H9 (cell line): ENCODE data around the gene CSTF1. TPM values are rescaled to one million over a fixed set of nuclear protein-coding genes. Genes with fewer than 3 reads are reported as not detected.

ENCODE experiments used
- DNase-seq: peaks from one replicate; pipeline ENCODE4 v3.0.0-alpha.2; 2017
- H2AFZ ChIP-seq: one replicate; pipeline ENCODE4 v1.6.1; 2013; ENCODE audit warnings: mild to moderate bottlenecking, low read length, control low read depth, moderate library complexity
- H2AK5ac ChIP-seq: 2 replicates; pipeline ENCODE4 v1.6.1; 2013; ENCODE audit warnings: low read length, control low read depth, mixed read lengths; ENCODE audit not compliant: insufficient read length
- H2BK120ac ChIP-seq: one replicate; pipeline ENCODE4 v1.6.1; 2013; ENCODE audit warnings: low read depth, mild to moderate bottlenecking, low read length, control low read depth, inconsistent platforms; ENCODE audit not compliant: poor library complexity, severe bottlenecking
- H2BK12ac ChIP-seq: 2 replicates; pipeline ENCODE4 v1.6.1; 2013; ENCODE audit warnings: low read length, control low read depth, mixed read lengths, low read depth; ENCODE audit not compliant: insufficient read length
- H2BK15ac ChIP-seq: 2 replicates; pipeline ENCODE4 v1.6.1; 2013; ENCODE audit warnings: low read depth, low read length, control low read depth
- H2BK20ac ChIP-seq: one replicate; pipeline ENCODE4 v1.6.1; 2013; ENCODE audit warnings: low read depth, mild to moderate bottlenecking, low read length, control low read depth, inconsistent platforms; ENCODE audit not compliant: poor library complexity, severe bottlenecking
- H2BK5ac ChIP-seq: 2 replicates; pipeline ENCODE4 v1.6.1; 2013; ENCODE audit warnings: low read length, control low read depth, mixed read lengths; ENCODE audit not compliant: insufficient read length
- H3K14ac ChIP-seq: 2 replicates; pipeline ENCODE4 v1.6.1; 2013; ENCODE audit warnings: low read length, control low read depth; ENCODE audit not compliant: insufficient read depth
- H3K18ac ChIP-seq: 2 replicates; pipeline ENCODE4 v1.6.1; 2013; ENCODE audit warnings: low read depth, mild to moderate bottlenecking, mixed read lengths, low read length, control low read depth; ENCODE audit not compliant: insufficient read length
- H3K23ac ChIP-seq: 2 replicates; pipeline ENCODE4 v1.6.1; 2013; ENCODE audit warnings: low read length, control low read depth, mixed read lengths, low read depth; ENCODE audit not compliant: insufficient read length
- H3K23me2 ChIP-seq: 2 replicates; pipeline ENCODE4 v1.6.1; 2013; ENCODE audit warnings: low read depth, mild to moderate bottlenecking, mixed read lengths, low read length, control low read depth; ENCODE audit not compliant: insufficient read length, poor library complexity, severe bottlenecking
- H3K27ac ChIP-seq: 2 replicates; pipeline ENCODE4 v1.5.1; 2013; ENCODE audit warnings: low read length, control low read depth, mixed read lengths, low read depth; ENCODE audit not compliant: insufficient read length
- H3K27me3 ChIP-seq: 2 replicates; pipeline ENCODE4 v1.6.1; 2013; ENCODE audit warnings: low read length, control low read depth, inconsistent platforms; ENCODE audit not compliant: insufficient read depth
- H3K4ac ChIP-seq: 2 replicates; pipeline ENCODE4 v1.6.1; 2013; ENCODE audit warnings: low read depth, mild to moderate bottlenecking, control low read depth, inconsistent platforms, low read length, moderate library complexity
- H3K4me1 ChIP-seq: 2 replicates; pipeline ENCODE4 v1.6.1; 2013; ENCODE audit warnings: low read length, control low read depth, inconsistent platforms; ENCODE audit not compliant: insufficient read depth
- H3K4me2 ChIP-seq: 2 replicates; pipeline ENCODE4 v1.6.1; 2013; ENCODE audit warnings: low read length, control low read depth, mixed read lengths; ENCODE audit not compliant: insufficient read length, insufficient read depth
- H3K56ac ChIP-seq: 2 replicates; pipeline ENCODE4 v1.6.1; 2013; ENCODE audit warnings: low read depth, mild to moderate bottlenecking, mixed read lengths, low read length, control low read depth; ENCODE audit not compliant: insufficient read length
- H3K79me1 ChIP-seq: 2 replicates; pipeline ENCODE4 v1.6.1; 2013; ENCODE audit warnings: low read depth, mild to moderate bottlenecking, moderate library complexity, low read length, control low read depth, inconsistent platforms; ENCODE audit not compliant: insufficient read depth, poor library complexity, severe bottlenecking
- H3K79me2 ChIP-seq: 2 replicates; pipeline ENCODE4 v1.6.1; 2013; ENCODE audit warnings: low read length, control low read depth, inconsistent platforms; ENCODE audit not compliant: insufficient read depth
- H3K9ac ChIP-seq: 2 replicates; pipeline ENCODE4 v1.6.1; 2013; ENCODE audit warnings: low read length, control low read depth, mixed read lengths; ENCODE audit not compliant: insufficient read length; ENCODE audit errors: extremely low read depth
- H3K9me3 ChIP-seq: one replicate; pipeline ENCODE4 v1.6.1; 2013; ENCODE audit warnings: low read depth, low read length, inconsistent platforms; ENCODE audit not compliant: control insufficient read depth
- H3T11ph ChIP-seq: one replicate; pipeline ENCODE4 v1.6.1; 2013; ENCODE audit warnings: mild to moderate bottlenecking, low read length, control low read depth, inconsistent platforms
- H4K20me1 ChIP-seq: one replicate; pipeline ENCODE4 v1.6.1; 2013; ENCODE audit not compliant: control insufficient read depth, insufficient read length, insufficient read depth
- H4K5ac ChIP-seq: 2 replicates; pipeline ENCODE4 v1.6.1; 2013; ENCODE audit warnings: low read depth, mild to moderate bottlenecking, mixed read lengths, low read length, control low read depth; ENCODE audit not compliant: insufficient read length
- H4K8ac ChIP-seq: replicated peaks from 2 replicates; pipeline ENCODE4 v1.6.1; 2013; ENCODE audit warnings: low read length, control low read depth, mixed read lengths, low read depth; ENCODE audit not compliant: insufficient read length
- H4K91ac ChIP-seq: 2 replicates; pipeline ENCODE4 v1.6.1; 2013; ENCODE audit warnings: low read depth, mild to moderate bottlenecking, moderate library complexity, mixed read lengths, low read length, control low read depth; ENCODE audit not compliant: insufficient read length
- H3K27ac Mint-ChIP-seq, 3 experiments: 2 replicates in 2 of 3; 3 replicates in 1 of 3; pipeline ENCODE4 v1.8.0; 2020 to 2021; ENCODE audit warnings: mixed read lengths in 3 of 3, mild to moderate bottlenecking in 1 of 3, moderate library complexity in 1 of 3
- H3K27me3 Mint-ChIP-seq: 2 replicates; pipeline ENCODE4 v1.8.0; 2021; ENCODE audit warnings: low read depth, mild to moderate bottlenecking, moderate library complexity, mixed read lengths
- H3K36me3 Mint-ChIP-seq, 3 experiments: 2 replicates in 2 of 3; 3 replicates in 1 of 3; pipeline ENCODE4 v1.8.0; 2020 to 2021; ENCODE audit warnings: low read depth in 3 of 3, mixed read lengths in 3 of 3; ENCODE audit not compliant: insufficient read depth in 1 of 3
- H3K4me1 Mint-ChIP-seq, 2 experiments: 2 replicates each; pipeline ENCODE4 v1.8.0; 2020; ENCODE audit warnings: mixed read lengths in 2 of 2
- H3K4me3 Mint-ChIP-seq, 2 experiments: 2 replicates in 1 of 2; 3 replicates in 1 of 2; pipeline ENCODE4 v1.8.0; 2020 to 2021; ENCODE audit warnings: mild to moderate bottlenecking in 2 of 2, mixed read lengths in 2 of 2, moderate library complexity in 1 of 2
- H3K9me3 Mint-ChIP-seq, 2 experiments: 2 replicates in 1 of 2; 3 replicates in 1 of 2; pipeline ENCODE4 v1.8.0; 2020; ENCODE audit warnings: mild to moderate bottlenecking in 2 of 2, mixed read lengths in 2 of 2, moderate library complexity in 1 of 2
- CTCF ChIP-seq: fragments of 200-600 bp; sonication (generic); conservative IDR thresholded peaks from 3 replicates; pipeline ENCODE4 v1.8.0; 2021; ENCODE audit warnings: antibody characterized with exemption, mild to moderate bottlenecking
- WGBS: extraction: QIAGEN DNeasy Blood & Tissue Kit; methylation state at CpG from one replicate; pipeline ENCODE4 v1.1.7; 2013; ENCODE audit warnings: missing lambda C conversion rate, low lambda C conversion rate, mixed read lengths; ENCODE audit not compliant: insufficient read length; ENCODE audit errors: extremely low coverage; 5-methylcytosine and 5-hydroxymethylcytosine counted together
- total RNA-seq: library from RNA; stranded (reverse); gene quantifications from 2 replicates; pipeline ENCODE4 v1.2.1, GENCODE V29; 2021

Gene CSTF1
- total RNA-seq, 1 experiment from 2014 or later, result 72.9 TPM

- no peak for TF ChIP-seq CTCF
- no peaks in the 10 kb centered on the region for H3K4me1 Mint-ChIP-seq
- Histone ChIP-seq H3K9me3 (no peaks in the 10 kb centered on the region), H4K8ac (no peak overlapping the region), H3K4me1 (no peaks in the 10 kb centered on the region), H3K18ac (no peak overlapping the region), H2AFZ (no peak overlapping the region), H3K27me3 (no peaks in the 10 kb centered on the region), H2BK20ac (no peak overlapping the region), H4K20me1 (no peaks in the 10 kb centered on the region), H2BK5ac (no peak overlapping the region), H3K4me2 (no peak overlapping the region), H3K79me1 (peaks cover 9% of the 10 kb centered on the region), H2BK12ac (no peak overlapping the region), H3K56ac (no peak overlapping the region), H3K23ac (no peak overlapping the region), H3K79me2 (peaks cover 4% of the 10 kb centered on the region; the same call in 1 of the 2 replicates), H4K5ac (no peak overlapping the region), H3K14ac (no peak overlapping the region), H3T11ph (no peak overlapping the region), H2AK5ac (no peak overlapping the region), H3K23me2 (no peaks in the 10 kb centered on the region), H2BK15ac (no peak overlapping the region), H3K4ac (no peak overlapping the region), H2BK120ac (no peak overlapping the region), H3K27ac (no peak overlapping the region), H3K9ac (no peak overlapping the region), H4K91ac (no peak overlapping the region)
- no peak overlapping the region for H3K4me3 Mint-ChIP-seq
- WGBS, result no CpG with 5 or more reads among the region's 2 CpGs
- H3K36me3 Mint-ChIP-seq, result peaks cover 53 to 89% (median 84%) of the 10 kb centered on the region in 3 experiments
- H3K9me3 Mint-ChIP-seq, result no peaks in the 10 kb centered on the region
- peak overlapping the region in 2 of 3 experiments; percentile 1 to 15; a peak in 1 of 7 replicates for H3K27ac Mint-ChIP-seq
- DNase-seq, result no peak
- H3K27me3 Mint-ChIP-seq, result no peaks in the 10 kb centered on the region
These were observed 16.1 kb upstream of the CSTF1 start for GRCh38 chr20:56376331-56376730.
